K562 (cell line): ENCODE results near the gene DENND1A. TPM values are rescaled to one million over a fixed set of nuclear protein-coding genes. Genes with fewer than 3 reads are reported as not detected.

ENCODE experiments used
- ATAC-seq: fragments of 200-7000 bp; cut with Tn5 transposase; 3 replicates; pipeline ENCODE4 v1.9.1; 2020; ENCODE audit warnings: moderate library complexity
- BruUV-seq: library from RNA; stranded (reverse); fragments of 400-500 nt; replicated peaks from 2 replicates; lab custom pipeline; 2021; lab: Mats Ljungman, UMichigan
- CTCF ChIA-PET: fragments of 300-600 bp; formaldehyde crosslinking; extraction: SDS; loops from one replicate; lab custom pipeline; 2021; ENCODE audit warnings: low intra/inter-chr PET ratio; lab: Yijun Ruan, JAX
- POLR2A ChIA-PET: fragments of 300-600, 350-650 bp; sonication (Branson Sonifier 250); formaldehyde crosslinking; extraction: SDS; loops from one replicate; lab custom pipeline; 2021; ENCODE audit warnings: antibody characterized with exemption, inconsistent platforms; lab: Yijun Ruan, JAX
- DNase-seq, 4 experiments: peaks; one replicate each; pipeline versions ENCODE4 v3.0.0 to v3.0.0-alpha.2; 2011 to 2018; ENCODE audit warnings: low spot score in 3 of 4, mixed read lengths in 3 of 4; ENCODE audit errors: extremely low read depth in 1 of 4
- FAIRE-seq: peaks from 2 replicates; lab custom pipeline; 2011; peaks lifted over from hg19 to GRCh38; lab: Jason Lieb, UNC
- H2AFZ ChIP-seq: 2 replicates; pipeline ENCODE4 v1.6.0; 2011; ENCODE audit warnings: low read depth, low read length, control low read depth, inconsistent platforms
- H3K27ac ChIP-seq: fragments of 200-600 bp; 3 replicates; pipeline ENCODE4 v1.8.0; 2011; ENCODE audit warnings: low read depth, mild to moderate bottlenecking, control low read depth, inconsistent platforms, low read length, moderate library complexity, mixed read lengths; ENCODE audit errors: extremely low read depth
- H3K27me3 ChIP-seq, 2 experiments: fragments of 300-600 bp in 1 of 2; 2 replicates in 1 of 2; 3 replicates in 1 of 2; pipeline versions ENCODE4 v1.6.0 to v1.8.0; 2011; ENCODE audit warnings: inconsistent platforms in 2 of 2, low read length in 2 of 2, mild to moderate bottlenecking in 1 of 2, mixed read lengths in 1 of 2, moderate library complexity in 1 of 2; ENCODE audit not compliant: control insufficient read depth in 2 of 2, insufficient read depth in 2 of 2
- H3K36me3 ChIP-seq: fragments of 300-600 bp; 3 replicates; pipeline ENCODE4 v1.8.0; 2011; ENCODE audit warnings: mild to moderate bottlenecking, low read length, inconsistent platforms; ENCODE audit not compliant: control insufficient read depth, insufficient read depth
- H3K4me1 ChIP-seq, 2 experiments: fragments of 200-600 bp in 1 of 2; replicated peaks in 1 of 2; 2 replicates in 1 of 2; 3 replicates in 1 of 2; pipeline versions ENCODE4 v1.5.1 to v1.8.0; 2011; ENCODE audit warnings: inconsistent platforms in 2 of 2, low read length in 2 of 2, mild to moderate bottlenecking in 1 of 2, mixed read lengths in 1 of 2, moderate library complexity in 1 of 2; ENCODE audit not compliant: control insufficient read depth in 2 of 2, insufficient read depth in 2 of 2
- H3K4me2 ChIP-seq: 2 replicates; pipeline ENCODE4 v1.6.1; 2011; ENCODE audit warnings: low read length, control low read depth, inconsistent platforms, mixed read lengths; ENCODE audit not compliant: insufficient read depth
- H3K4me3 ChIP-seq: fragments of 200-600 bp; sonication (generic), shearing (Covaris generic); 2 replicates; pipeline ENCODE4 v1.5.1; 2016; ENCODE audit warnings: control low read depth, inconsistent platforms
- H3K79me2 ChIP-seq: fragments of 200-600 bp; 3 replicates; pipeline ENCODE4 v1.8.0; 2011; ENCODE audit warnings: low read length, inconsistent platforms; ENCODE audit not compliant: control insufficient read depth, insufficient read depth
- H3K9ac ChIP-seq, 2 experiments: 2 replicates each; pipeline versions ENCODE4 v1.6.0 to v1.6.1; 2011; ENCODE audit warnings: low read depth in 2 of 2, low read length in 2 of 2, control low read depth in 1 of 2, inconsistent platforms in 1 of 2, mild to moderate bottlenecking in 1 of 2, mixed read lengths in 1 of 2; ENCODE audit not compliant: insufficient read depth in 1 of 2
- H3K9me1 ChIP-seq: one replicate; pipeline ENCODE4 v1.6.0; 2011; ENCODE audit warnings: inconsistent platforms, mild to moderate bottlenecking, low read length, moderate library complexity; ENCODE audit not compliant: control insufficient read depth, insufficient read depth
- H3K9me3 ChIP-seq: replicated peaks from 2 replicates; pipeline ENCODE4 v1.5.1; 2011; ENCODE audit warnings: low read depth, low read length, inconsistent platforms; ENCODE audit not compliant: control insufficient read depth, insufficient read depth
- H4K20me1 ChIP-seq: replicated peaks from 2 replicates; pipeline ENCODE4 v1.6.1; 2011; ENCODE audit warnings: low read length, inconsistent platforms, mixed read lengths; ENCODE audit not compliant: control insufficient read depth, insufficient read depth
- CLOCK ChIP-seq: fragments of 250-450 bp; sonication (Bioruptor Pico); IDR thresholded peaks from 2 replicates; pipeline ENCODE4 v1.4.0; 2020; ENCODE audit warnings: mild to moderate bottlenecking, moderate library complexity, borderline replicate concordance
- MLLT1 ChIP-seq, 2 experiments: fragments of 450-650 bp; IDR thresholded peaks; 2 replicates each; pipeline ENCODE4 v1.6.1; 2016
- PHF20 ChIP-seq: fragments of 450-650 bp; IDR thresholded peaks from 2 replicates; pipeline ENCODE4 v1.6.1; 2018; ENCODE audit not compliant: partially characterized antibody
- RBM14 ChIP-seq: fragments of 200-400 bp; formaldehyde crosslinking; IDR thresholded peaks from 2 replicates; pipeline ENCODE4 v1.6.1; 2018; ENCODE audit warnings: low read depth, mild to moderate bottlenecking, low read length, moderate library complexity, borderline replicate concordance; ENCODE audit not compliant: insufficient read depth
- THRB ChIP-seq: fragments of 450-650 bp; formaldehyde crosslinking; conservative IDR thresholded peaks from 2 replicates; pipeline ENCODE4 v1.4.0; 2022; ENCODE audit warnings: mild to moderate bottlenecking, missing genetic modification characterization
- ZBTB26 ChIP-seq: fragments of 450-650 bp; formaldehyde crosslinking; IDR thresholded peaks from 2 replicates; pipeline ENCODE4 v1.4.0; 2022; ENCODE audit warnings: missing genetic modification characterization
- WGBS: fragments of 100-300 bp; shearing (Covaris generic); methylation state at CpG from one replicate; pipeline ENCODE4 v1.1.6; 2016; ENCODE audit warnings: low coverage, mixed read lengths; ENCODE audit not compliant: insufficient coverage; ENCODE audit errors: missing lambda C conversion rate; 5-methylcytosine and 5-hydroxymethylcytosine counted together
- in situ Hi-C: fragments of 300-500 bp; cut with MboI; formaldehyde crosslinking; loops from 4 replicates; pipeline ENCODE4 v1.15.0; 2018; ENCODE audit warnings: inconsistent platforms, mixed read lengths
- intact Hi-C: fragments of 100-400 bp; cut with micrococcal nuclease; formaldehyde crosslinking; loops from 2 replicates; pipeline ENCODE4 v1.14.2; 2022
- polyA plus RNA-seq, 8 experiments: library from polyadenylated mRNA; depleted of rRNA in 4 of 8; stranded (reverse) in 5 of 8; unstranded in 3 of 8; fragments of >200 nt; fragmentation: Nextera tagmentation in 2 of 8; fragmentation: Illumina TruSeq in 1 of 8; extraction: Ambion mirVana in 2 of 8; extraction: Trizol in 1 of 8; gene quantifications; 2 replicates each; pipeline versions ENCODE4 v1.2.1 to v1.2.3, GENCODE V29; 2011 to 2014; ENCODE audit warnings: inconsistent platforms in 1 of 8, missing spikeins in 1 of 8
- total RNA-seq, 7 experiments: library from RNA; depleted of rRNA in 6 of 7; stranded (reverse); fragments of >200 nt in 6 of 7; fragmentation: Illumina TruSeq in 2 of 7; extraction: Trizol in 2 of 7; gene quantifications; 2 replicates each; pipeline versions ENCODE4 v1.2.1 to v1.2.3, GENCODE V29; 2011 to 2021; ENCODE audit warnings: low replicate concordance in 1 of 7

The DENND1A gene
- total and polyA plus RNA-seq, 9 of the 15 experiments (the other 6 are each of a cell fraction or from before 2014, with no cell fraction given), result 7.6 to 29.5 (median 15.7) TPM

GRCh38 chr9:123346826-123347225, 583.1 kb downstream of the DENND1A start:
- Histone ChIP-seq H3K9ac (no peak overlapping the region), H3K27me3 (peaks cover 0 to 2% of the 10 kb centered on the region in 2 experiments; a peak in 1 of 5 replicates), H3K4me1 (peaks cover 23 to 37% of the 10 kb centered on the region in 2 experiments; a peak in 4 of 5 replicates), H3K36me3 (no peaks in the 10 kb centered on the region), H2AFZ (no peak overlapping the region), H3K4me2 (no peak overlapping the region), H3K4me3 (no peak overlapping the region), H3K9me3 (no peaks in the 10 kb centered on the region), H3K9me1 (no peaks in the 10 kb centered on the region), H4K20me1 (peaks cover 7% of the 10 kb centered on the region; the same call in 1 of the 2 replicates), H3K79me2 (no peaks in the 10 kb centered on the region), H3K27ac (no peak overlapping the region; the same call in 2 of the 3 replicates)
- FAIRE-seq (no peak), ATAC-seq (no peak), DNase-seq (no peak)
- POLR2A ChIA-PET, result no interaction called here
- CTCF ChIA-PET, result no interaction called here
- in situ Hi-C loops (loop anchor here (10.0 kb wide), 1 partner anchor 522 kb away; the partner anchor contains the start of gene PDCL), intact Hi-C loops (no loop called here)
- 100% methylated on average over 3 of the region's 3 CpGs for WGBS
- TF ChIP-seq PHF20 (peak; percentile 35), ZBTB26 (CRISPR knock-in tag) (0 out of 2 replicates have a peak, but pooled peaks have one; percentile 50), MLLT1 (IDR thresholded peaks at IDR 0.05) (0 out of 4 replicates have a peak, but pooled peaks of 1 of the 2 experiments have one; percentile 23), THRB (peak; percentile 33; the same call in 1 of the 2 replicates), RBM14 (no peak), CLOCK (no peak)
- no TSS peak for BruUV-seq
